CD14-positive monocyte (primary cell): ENCODE measurements around the gene STXBP4. TPM values are rescaled to one million over a fixed set of nuclear protein-coding genes. Genes with fewer than 3 reads are reported as not detected.

ENCODE experiments used
- DNase-seq, 3 donors: peaks; one replicate each; pipeline ENCODE4 v3.0.0-alpha.2; 2011 to 2022
- H2AFZ ChIP-seq: 2 replicates; pipeline ENCODE4 v1.6.0; 2012; ENCODE audit warnings: mild to moderate bottlenecking, low read depth, low read length, inconsistent platforms; ENCODE audit not compliant: insufficient read depth, poor library complexity, severe bottlenecking
- H3K27ac ChIP-seq, 2 donors: 1 replicate in 1 of 2; 2 replicates in 1 of 2; pipeline ENCODE4 v1.5.1; 2012 to 2013; ENCODE audit warnings: low read length in 2 of 2, control low read depth in 1 of 2, inconsistent platforms in 1 of 2, low read depth in 1 of 2, mild to moderate bottlenecking in 1 of 2
- H3K27me3 ChIP-seq, 2 donors: one replicate each; pipeline versions ENCODE4 v1.6.0 to v1.6.1; 2011 to 2013; ENCODE audit warnings: low read length in 2 of 2; ENCODE audit not compliant: control insufficient read depth in 2 of 2, insufficient read depth in 2 of 2
- H3K36me3 ChIP-seq, 2 donors: replicated peaks in 1 of 2; 1 replicate in 1 of 2; 2 replicates in 1 of 2; pipeline versions ENCODE4 v1.5.1 to v1.6.1; 2012 to 2013; ENCODE audit warnings: low read length in 2 of 2, control low read depth in 1 of 2, inconsistent platforms in 1 of 2, mild to moderate bottlenecking in 1 of 2; ENCODE audit not compliant: insufficient read depth in 2 of 2, control insufficient read depth in 1 of 2
- H3K4me1 ChIP-seq, 2 donors: 1 replicate in 1 of 2; 2 replicates in 1 of 2; pipeline versions ENCODE4 v1.5.1 to v1.6.1; 2012 to 2013; ENCODE audit warnings: low read length in 2 of 2, control low read depth in 1 of 2, inconsistent platforms in 1 of 2, mild to moderate bottlenecking in 1 of 2, moderate library complexity in 1 of 2; ENCODE audit not compliant: insufficient read depth in 2 of 2, control insufficient read depth in 1 of 2
- H3K4me2 ChIP-seq: replicated peaks from 2 replicates; pipeline ENCODE3; 2012; ENCODE audit warnings: low read length, moderate library complexity, mild to moderate bottlenecking; ENCODE audit not compliant: poor library complexity, severe bottlenecking; ENCODE audit errors: extremely low read depth
- H3K4me3 ChIP-seq, 3 experiments: fragments of 200-600 bp in 1 of 3; sonication (generic) in 1 of 3; replicated peaks in 1 of 3; 1 replicate in 2 of 3; 2 replicates in 1 of 3; pipeline ENCODE4 v1.5.1; 2011 to 2013; ENCODE audit warnings: low read length in 3 of 3, mild to moderate bottlenecking in 3 of 3, control low read depth in 2 of 3, low read depth in 2 of 3, inconsistent platforms in 1 of 3, moderate library complexity in 1 of 3
- H3K79me2 ChIP-seq: 2 replicates; pipeline ENCODE4 v1.6.0; 2012; ENCODE audit warnings: mild to moderate bottlenecking, control low read depth, inconsistent platforms, low read length, moderate library complexity; ENCODE audit not compliant: insufficient read depth
- H3K9ac ChIP-seq: 2 replicates; pipeline ENCODE4 v1.6.0; 2017; ENCODE audit warnings: low read length, mild to moderate bottlenecking; ENCODE audit not compliant: insufficient read depth, poor library complexity, severe bottlenecking
- H3K9me3 ChIP-seq, 2 donors: replicated peaks in 1 of 2; 1 replicate in 1 of 2; 2 replicates in 1 of 2; pipeline versions ENCODE4 v1.5.1 to v1.6.1; 2012 to 2013; ENCODE audit warnings: low read length in 2 of 2, control low read depth in 1 of 2; ENCODE audit not compliant: control insufficient read depth in 1 of 2, insufficient read depth in 1 of 2
- H4K20me1 ChIP-seq: 2 replicates; pipeline ENCODE4 v1.6.0; 2012; ENCODE audit warnings: mild to moderate bottlenecking, low read length, control low read depth, moderate library complexity; ENCODE audit not compliant: insufficient read depth
- H3K27ac Mint-ChIP-seq, 7 donors: one replicate each; pipeline ENCODE4 v1.8.0; 2020; ENCODE audit warnings: mild to moderate bottlenecking in 7 of 7, mixed read lengths in 7 of 7, moderate library complexity in 6 of 7, inconsistent platforms in 2 of 7
- H3K27me3 Mint-ChIP-seq, 3 donors: one replicate each; pipeline ENCODE4 v1.8.0; 2021 to 2022; ENCODE audit warnings: low read depth in 3 of 3, mild to moderate bottlenecking in 3 of 3, mixed read lengths in 3 of 3, moderate library complexity in 3 of 3, inconsistent platforms in 1 of 3
- H3K36me3 Mint-ChIP-seq, 2 donors: one replicate each; pipeline ENCODE4 v1.8.0; 2020; ENCODE audit warnings: mixed read lengths in 2 of 2, inconsistent platforms in 1 of 2, mild to moderate bottlenecking in 1 of 2
- H3K4me1 Mint-ChIP-seq: one replicate; pipeline ENCODE4 v1.8.0; 2020; ENCODE audit warnings: mild to moderate bottlenecking, mixed read lengths
- H3K4me3 Mint-ChIP-seq, 2 donors: one replicate each; pipeline ENCODE4 v1.8.0; 2020; ENCODE audit warnings: mild to moderate bottlenecking in 2 of 2, mixed read lengths in 2 of 2, moderate library complexity in 1 of 2
- H3K9me3 Mint-ChIP-seq, 7 donors: one replicate each; pipeline ENCODE4 v1.8.0; 2020 to 2022; ENCODE audit warnings: mixed read lengths in 7 of 7, mild to moderate bottlenecking in 6 of 7, moderate library complexity in 6 of 7, inconsistent platforms in 2 of 7
- CTCF ChIP-seq: fragments of 200-600 bp; IDR thresholded peaks from one replicate; pipeline ENCODE4 v1.8.0; 2022; ENCODE audit warnings: antibody characterized with exemption, mild to moderate bottlenecking
- WGBS: methylation state at CpG from one replicate; pipeline ENCODE4 v1.1.5; 2013; ENCODE audit warnings: missing lambda C conversion rate; ENCODE audit not compliant: insufficient coverage; 5-methylcytosine and 5-hydroxymethylcytosine counted together
- intact Hi-C, 2 donors: fragments of 100-400 bp; cut with micrococcal nuclease; formaldehyde crosslinking; loops; one replicate each; pipeline versions ENCODE4 v1.15.0 to v1.15.1; 2023
- polyA plus RNA-seq, 3 donors: library from polyadenylated mRNA; depleted of rRNA in 1 of 3; unstranded in 2 of 3; stranded (reverse) in 1 of 3; fragments of 300-500 nt in 2 of 3; fragments of >200 nt in 1 of 3; fragmentation: Illumina TruSeq in 2 of 3; gene quantifications; 1 replicate in 2 of 3; 2 replicates in 1 of 3; pipeline ENCODE4 v1.2.3, GENCODE V29; 2012 to 2021

STXBP4 gene
- polyA plus RNA-seq, 3 donors, result 0.27 to 1.8 (median 0.44) TPM

- Histone ChIP-seq H3K36me3 (no peaks in the 10 kb centered on the region), H3K4me1 (no peaks in the 10 kb centered on the region), H3K9ac (no peak overlapping the region), H2AFZ (no peak overlapping the region), H3K27me3 (no peaks in the 10 kb centered on the region), H3K79me2 (no peaks in the 10 kb centered on the region), H3K4me2 (no peak overlapping the region), H4K20me1 (no peaks in the 10 kb centered on the region), H3K27ac (no peak overlapping the region), H3K9me3 (no peaks in the 10 kb centered on the region), H3K4me3 (no peak overlapping the region)
- Mint-ChIP-seq H3K27ac (no peak overlapping the region), H3K9me3 (no peaks in the 10 kb centered on the region), H3K36me3 (peaks cover 0 to 3% of the 10 kb centered on the region in 2 donors), H3K27me3 (no peaks in the 10 kb centered on the region), H3K4me1 (no peaks in the 10 kb centered on the region), H3K4me3 (no peak overlapping the region)
- intact Hi-C loops, result no loop called here
- no peak for TF ChIP-seq CTCF
- DNase-seq, result no peak
- no CpG with 5 or more reads among the region's 1 CpG for WGBS
Observed at GRCh38 chr17:54996441-54996840, 27.9 kb downstream of the STXBP4 start.

GRCh38 chr17:55002458-55002857, 33.9 kb downstream of the STXBP4 start:
- no peak overlapping the region for H3K27ac ChIP-seq
- intact Hi-C loops, result no loop called here
- no peak overlapping the region for H3K27ac Mint-ChIP-seq

More at GRCh38 chr17:55002458-55002857, 33.9 kb downstream of the STXBP4 start:
- no peak for DNase-seq
- Mint-ChIP-seq H3K27me3 (no peaks in the 10 kb centered on the region), H3K4me3 (no peak overlapping the region), H3K4me1 (no peaks in the 10 kb centered on the region), H3K36me3 (no peaks in the 10 kb centered on the region), H3K9me3 (no peaks in the 10 kb centered on the region)
- Histone ChIP-seq H2AFZ (no peak overlapping the region), H3K36me3 (no peaks in the 10 kb centered on the region), H3K9ac (no peak overlapping the region), H3K4me2 (no peak overlapping the region), H3K27me3 (no peaks in the 10 kb centered on the region), H3K79me2 (no peaks in the 10 kb centered on the region), H3K9me3 (no peaks in the 10 kb centered on the region), H3K4me3 (no peak overlapping the region), H4K20me1 (no peaks in the 10 kb centered on the region), H3K4me1 (no peaks in the 10 kb centered on the region)
- no peak for TF ChIP-seq CTCF
